ENCODE results near the gene ARHGAP26.

The ARHGAP26 gene

DNA sequence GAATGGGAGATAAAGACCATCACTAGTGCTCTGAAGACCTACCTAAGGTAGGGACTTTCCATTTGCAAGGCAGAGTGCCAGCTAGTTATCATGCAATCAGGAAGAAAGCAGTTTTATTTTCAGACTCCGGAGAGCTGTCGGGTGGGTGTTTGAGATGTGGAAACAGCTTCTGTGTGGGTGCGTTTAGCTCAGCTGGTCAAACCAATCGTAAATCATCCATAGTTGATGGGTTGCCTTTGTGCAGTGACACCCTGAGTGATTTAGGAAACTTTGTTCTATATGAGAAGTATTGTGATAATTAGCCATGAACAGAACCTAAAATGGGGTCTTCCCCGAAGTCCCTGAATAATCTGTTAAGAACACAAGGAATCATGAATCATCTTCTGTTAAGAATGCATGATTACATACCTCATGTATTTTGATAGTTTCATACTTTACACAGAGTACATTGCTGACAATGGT is 284.3 kb downstream of the ARHGAP26 start:
- DNase-seq: peak; percentile 24

- no peak for DNase-seq
Measured at GRCh38 chr5:143055596-143056338, 285.6 kb downstream of the ARHGAP26 start.

DNA sequence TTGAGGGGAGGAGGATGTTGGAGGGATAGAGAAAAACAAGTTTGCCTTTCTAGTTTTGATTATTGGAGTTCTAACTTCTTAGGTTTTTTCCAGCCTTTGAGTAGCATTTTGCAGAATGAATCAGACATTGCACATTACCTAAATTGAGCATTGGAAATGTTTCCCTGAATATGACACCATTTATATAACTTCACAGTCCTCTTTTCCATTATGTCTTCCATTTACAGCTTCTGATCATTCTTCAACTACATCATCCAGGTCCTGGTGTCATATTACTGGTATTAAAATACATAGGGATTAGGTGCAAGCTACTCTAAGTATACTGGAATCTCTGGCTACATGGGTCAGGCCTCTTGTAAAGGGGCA is 286.1 kb downstream of the ARHGAP26 start:
- no peak for DNase-seq

GRCh38 chr5:143056792-143057579 is 286.8 kb downstream of the ARHGAP26 start:
- no peak for DNase-seq

GRCh38 chr5:143057580-143057999 is 287.4 kb downstream of the ARHGAP26 start:
- DNase-seq: no peak

GRCh38 chr5:143059355-143059754 is 289.2 kb downstream of the ARHGAP26 start:
- no peak for DNase-seq

DNA sequence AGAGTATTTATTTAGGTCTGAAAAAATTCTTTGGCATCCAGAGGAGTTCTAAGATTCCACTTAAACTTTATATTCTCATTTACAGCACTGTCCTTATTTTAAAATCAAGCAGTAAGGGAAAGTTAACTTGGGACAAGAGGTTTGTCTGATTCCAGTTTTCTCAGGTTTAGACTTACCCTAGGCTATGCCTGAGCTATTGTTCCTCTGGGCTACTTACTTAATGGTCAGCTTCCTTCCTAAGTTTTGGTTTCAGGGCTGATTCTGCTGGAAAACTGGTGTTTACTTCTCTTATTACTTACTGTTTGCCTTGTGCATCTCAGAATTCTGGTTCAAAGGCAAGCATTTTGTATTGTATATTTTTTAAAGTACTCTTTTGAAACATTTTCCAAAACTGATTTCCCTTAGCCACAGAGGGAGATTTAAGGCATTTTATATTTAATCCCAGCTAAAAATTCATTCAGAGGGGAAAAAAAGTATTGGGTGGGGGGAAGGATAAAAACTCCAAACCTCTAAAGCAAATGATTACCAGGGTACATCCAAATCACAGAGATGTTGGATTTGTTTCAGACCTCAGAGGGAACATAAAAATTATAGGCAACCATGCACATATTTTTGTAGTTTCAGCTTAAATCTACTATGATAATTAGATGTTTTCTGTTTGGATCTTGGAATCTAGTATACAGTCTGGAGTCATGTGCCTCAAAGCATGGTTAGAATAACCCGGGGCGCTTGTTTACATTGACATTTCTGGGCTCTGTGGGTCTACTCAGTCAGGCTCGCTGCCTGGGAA is 290.0 kb downstream of the ARHGAP26 start:
- no peak for DNase-seq

DNA sequence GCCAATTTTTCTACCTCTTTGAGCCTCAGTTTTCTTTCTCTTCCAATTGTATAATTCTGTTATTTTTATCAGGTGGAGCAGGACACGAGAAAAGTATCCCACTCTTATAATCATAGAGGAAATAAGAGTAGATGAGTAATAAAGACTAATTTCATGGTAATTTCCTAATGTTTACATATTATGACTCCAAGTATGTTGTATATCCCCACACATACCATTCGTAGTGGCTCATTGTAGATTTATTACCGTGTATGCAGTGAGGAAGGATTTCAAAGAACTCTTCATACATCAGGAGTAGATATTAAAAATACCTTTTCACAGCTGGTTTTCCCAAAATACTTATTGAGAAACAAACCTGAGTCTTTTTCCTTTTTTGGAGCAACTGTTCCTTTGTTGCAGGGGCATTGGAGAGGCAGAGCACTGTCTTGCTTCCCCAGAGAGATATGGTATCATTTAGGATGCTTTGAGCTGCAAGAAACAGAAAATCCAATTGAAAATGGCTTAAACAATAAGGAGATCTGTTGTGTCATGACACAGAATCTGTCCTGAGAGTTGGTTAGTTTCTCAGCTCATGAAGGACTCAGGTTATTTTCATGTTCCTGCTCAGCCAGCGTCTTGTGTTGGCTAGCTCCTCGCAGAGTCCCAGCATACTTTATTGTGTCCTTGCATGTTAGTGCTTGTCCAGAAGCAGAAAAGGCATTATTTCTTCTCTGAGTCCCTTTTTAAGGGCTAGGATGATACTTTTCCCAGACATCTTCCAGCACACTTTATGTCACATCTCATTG is 291.2 kb downstream of the ARHGAP26 start:
- no peak for DNase-seq

- DNase-seq: no peak
Measured at GRCh38 chr5:143062379-143062778, 292.2 kb downstream of the ARHGAP26 start.

- no peak for DNase-seq
Measured at GRCh38 chr5:143063175-143063970, 293.2 kb downstream of the ARHGAP26 start.

DNA sequence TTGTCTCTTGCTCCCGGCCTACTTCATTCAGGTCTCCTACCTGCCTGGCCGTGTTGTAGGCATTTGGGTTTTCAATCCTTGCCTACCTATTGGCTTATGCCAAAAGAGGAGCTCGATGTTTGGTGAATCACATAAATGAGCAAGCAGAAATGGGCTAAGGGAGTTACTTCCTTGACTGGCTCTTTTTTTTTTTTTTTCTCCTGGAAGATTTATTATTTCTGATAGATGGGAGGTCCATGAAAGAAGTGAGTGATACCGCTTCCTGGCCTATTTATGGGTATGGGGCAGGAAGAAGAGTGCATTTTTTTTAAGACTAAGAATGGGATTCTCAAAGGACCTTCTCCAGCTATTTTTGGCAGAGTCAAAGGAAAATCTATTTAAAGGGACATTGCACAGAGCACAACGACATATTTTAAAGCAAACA is 294.1 kb downstream of the ARHGAP26 start:
- DNase-seq: no peak

- DNase-seq: no peak
Measured at GRCh38 chr5:143064676-143065075, 294.5 kb downstream of the ARHGAP26 start.

DNA sequence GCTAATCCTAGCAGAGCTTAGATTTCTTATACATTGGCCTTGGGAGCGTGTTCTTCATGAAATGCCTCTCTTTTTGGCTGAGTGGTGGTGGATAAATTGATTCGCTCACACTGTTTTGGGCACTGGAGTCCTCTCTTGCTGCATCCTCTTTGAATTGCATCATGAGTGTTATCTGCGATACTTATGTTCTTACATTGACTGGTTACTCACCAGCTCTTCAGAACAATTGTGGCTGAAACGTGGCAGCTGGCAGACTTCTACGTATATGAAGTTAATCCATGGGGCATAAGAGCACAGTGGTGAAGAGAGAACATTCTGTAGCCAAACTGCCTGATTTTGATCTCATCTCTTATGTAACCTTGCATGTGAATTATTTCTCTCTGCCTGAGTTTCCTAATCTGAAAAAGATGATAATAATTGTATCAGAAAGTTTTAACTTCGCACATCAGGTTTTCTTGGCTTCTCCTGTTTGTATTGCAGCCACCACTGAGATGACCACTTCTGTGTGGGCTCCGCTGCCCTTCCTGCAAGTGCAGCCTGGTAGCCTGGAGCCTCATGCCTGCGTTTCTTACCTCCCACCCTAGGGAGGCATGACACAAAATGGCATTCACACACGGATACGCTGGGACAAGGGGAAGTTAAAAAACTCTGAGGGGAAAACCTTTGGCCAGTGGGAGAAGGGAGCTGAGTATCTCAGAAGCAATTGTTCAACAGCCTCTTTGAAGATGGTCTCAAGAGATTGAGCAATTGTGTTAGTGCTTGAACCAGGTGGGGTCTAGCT is 295.2 kb downstream of the ARHGAP26 start:
- no peak for DNase-seq

DNA sequence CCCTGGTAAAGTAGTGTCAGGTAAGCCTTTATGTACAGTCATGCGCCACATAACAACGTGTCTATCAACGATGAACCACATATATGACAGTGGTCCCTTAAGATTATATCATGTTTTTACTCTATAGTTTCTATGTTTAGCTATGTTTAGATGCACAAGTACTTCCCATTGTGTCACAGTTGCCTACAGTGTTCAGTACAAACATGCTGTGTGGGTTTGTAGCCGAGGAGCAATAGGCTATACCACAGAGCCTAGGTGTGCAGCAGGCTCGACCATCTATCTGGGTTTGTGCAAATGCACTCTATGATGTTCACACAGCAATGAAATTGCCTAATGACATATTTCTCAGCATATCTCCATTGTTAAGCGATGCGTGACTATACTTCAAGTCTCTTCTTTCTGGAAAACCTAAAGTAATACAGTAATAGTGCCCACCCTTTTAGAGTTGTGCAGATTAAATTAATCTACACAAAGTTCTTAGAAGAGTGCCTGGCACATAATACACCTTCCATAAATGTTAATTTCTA is 295.9 kb downstream of the ARHGAP26 start:
- DNase-seq: no peak

DNA sequence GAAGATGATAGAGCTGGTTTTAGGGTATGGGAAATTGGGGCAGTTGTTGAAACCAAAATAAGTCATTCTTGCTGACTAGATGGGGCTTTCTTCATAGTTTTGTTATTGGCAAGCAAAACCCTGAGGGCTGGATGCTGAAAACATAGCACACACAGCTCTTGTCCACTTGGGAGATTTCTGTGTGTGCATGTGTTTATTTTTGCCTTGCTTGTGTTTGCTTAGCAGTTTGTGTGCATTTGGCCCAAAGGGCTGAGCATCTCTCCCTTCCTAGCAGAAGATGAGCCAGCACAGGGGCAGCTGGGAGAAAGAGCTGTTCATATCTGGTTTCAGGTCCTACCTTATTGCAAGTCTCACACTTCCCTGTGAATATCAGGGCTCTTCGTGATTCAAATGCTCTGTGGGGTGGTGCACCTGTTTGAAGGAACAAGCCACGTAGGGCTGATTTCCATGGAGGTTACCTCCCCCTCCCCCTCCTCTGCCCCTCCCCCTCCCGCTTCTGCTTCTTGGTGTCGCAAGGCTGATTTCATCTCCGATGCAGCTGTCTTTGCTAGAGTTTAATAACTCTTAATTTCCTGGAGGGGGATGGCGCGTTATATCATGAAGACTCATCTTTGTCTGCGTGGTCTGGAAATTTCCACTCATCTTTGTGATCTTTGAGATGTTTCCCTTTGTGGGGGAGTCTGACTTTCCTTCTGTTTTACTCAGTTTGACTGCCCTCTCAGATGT is 296.5 kb downstream of the ARHGAP26 start:
- no peak for DNase-seq

GRCh38 chr5:143068712-143069111 is 298.5 kb downstream of the ARHGAP26 start:
- no peak for DNase-seq

DNA sequence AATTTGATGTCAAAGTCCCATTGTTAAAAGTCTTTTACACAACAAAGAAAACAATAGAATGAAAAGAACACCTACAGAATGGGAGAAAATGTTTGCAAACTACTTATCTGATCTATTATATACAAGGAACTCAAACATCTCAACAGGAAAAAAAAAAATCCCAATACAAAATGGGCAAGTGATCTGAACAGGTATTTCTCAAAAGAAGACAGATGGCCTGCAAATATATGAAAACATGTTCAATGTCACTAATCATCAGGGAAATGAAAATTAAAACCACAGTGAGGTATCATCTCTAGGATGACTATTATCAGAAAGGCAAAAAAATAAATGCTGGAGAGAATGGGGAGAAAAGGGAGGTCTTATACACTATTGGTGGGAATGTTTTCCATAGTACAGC is 301.8 kb downstream of the ARHGAP26 start:
- no peak for DNase-seq

DNA sequence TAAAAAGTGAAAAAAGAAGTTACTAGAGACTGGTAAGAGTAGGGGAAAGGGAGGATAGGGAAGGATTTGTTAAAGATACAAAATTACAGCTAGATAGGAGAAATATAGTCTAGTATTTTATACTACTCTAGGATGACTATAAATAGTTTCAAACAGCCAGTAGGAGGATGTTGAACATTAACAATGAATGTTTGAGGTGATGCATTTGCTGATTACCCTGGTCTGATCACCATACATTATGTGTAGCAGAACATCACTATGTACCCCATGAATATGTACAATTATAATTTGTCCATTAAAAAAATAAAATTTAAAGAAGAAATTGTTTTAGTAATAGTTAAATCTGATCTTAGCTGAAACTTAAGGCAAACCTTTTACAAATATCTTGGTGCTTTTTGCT is 302.6 kb downstream of the ARHGAP26 start:
- no peak for DNase-seq

- no peak for DNase-seq
Measured at GRCh38 chr5:143073766-143074165, 303.6 kb downstream of the ARHGAP26 start.

DNA sequence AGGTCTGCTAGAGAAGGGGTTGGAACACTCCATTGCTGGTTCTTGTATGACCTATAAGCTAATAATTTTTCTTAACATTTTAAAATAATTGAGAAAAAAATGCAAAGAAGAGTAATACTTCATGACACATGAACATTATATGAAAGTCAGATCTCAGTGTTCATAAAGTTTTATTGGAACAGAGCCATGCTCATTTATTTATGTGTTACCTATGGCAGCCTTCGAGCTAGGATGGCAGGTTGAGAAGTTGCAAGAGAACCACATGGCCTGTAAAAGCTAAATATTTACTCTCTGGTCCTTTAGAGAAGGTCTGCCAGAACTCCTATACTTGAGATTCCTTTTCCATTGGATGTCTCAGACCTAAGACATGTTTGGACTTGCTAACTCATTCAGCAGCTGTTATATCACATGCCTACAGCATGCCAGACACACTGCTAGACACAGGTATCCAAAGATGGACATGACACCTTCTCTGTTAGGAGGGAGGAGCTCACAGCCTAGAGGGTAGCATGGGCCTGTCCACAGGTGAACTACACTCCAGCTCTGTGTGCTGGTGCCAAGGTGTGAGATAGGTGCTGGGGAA is 304.3 kb downstream of the ARHGAP26 start:
- no peak for DNase-seq

Measured in CD4-positive, alpha-beta T cell treated with Interleukin-21 for 1 hour (primary cell).